Raji (cell line): Measurements from ENCODE around the gene SRRD.

ENCODE experiments used
- POLR2A ChIP-seq: IDR thresholded peaks from 2 replicates; pipeline ENCODE4 v1.6.1; 2011; ENCODE audit warnings: low read depth, low read length, control low read depth; ENCODE audit not compliant: insufficient read depth

The SRRD gene

GRCh38 chr22:26474682-26475081 lies 9.0 kb upstream of the SRRD start:
- no peak for TF ChIP-seq POLR2A

GRCh38 chr22:26476705-26477340 lies 6.9 kb upstream of the SRRD start:
- TF ChIP-seq POLR2A = no peak

- no peak for TF ChIP-seq POLR2A
Observed at GRCh38 chr22:26477341-26477731, 6.3 kb upstream of the SRRD start.

DNA sequence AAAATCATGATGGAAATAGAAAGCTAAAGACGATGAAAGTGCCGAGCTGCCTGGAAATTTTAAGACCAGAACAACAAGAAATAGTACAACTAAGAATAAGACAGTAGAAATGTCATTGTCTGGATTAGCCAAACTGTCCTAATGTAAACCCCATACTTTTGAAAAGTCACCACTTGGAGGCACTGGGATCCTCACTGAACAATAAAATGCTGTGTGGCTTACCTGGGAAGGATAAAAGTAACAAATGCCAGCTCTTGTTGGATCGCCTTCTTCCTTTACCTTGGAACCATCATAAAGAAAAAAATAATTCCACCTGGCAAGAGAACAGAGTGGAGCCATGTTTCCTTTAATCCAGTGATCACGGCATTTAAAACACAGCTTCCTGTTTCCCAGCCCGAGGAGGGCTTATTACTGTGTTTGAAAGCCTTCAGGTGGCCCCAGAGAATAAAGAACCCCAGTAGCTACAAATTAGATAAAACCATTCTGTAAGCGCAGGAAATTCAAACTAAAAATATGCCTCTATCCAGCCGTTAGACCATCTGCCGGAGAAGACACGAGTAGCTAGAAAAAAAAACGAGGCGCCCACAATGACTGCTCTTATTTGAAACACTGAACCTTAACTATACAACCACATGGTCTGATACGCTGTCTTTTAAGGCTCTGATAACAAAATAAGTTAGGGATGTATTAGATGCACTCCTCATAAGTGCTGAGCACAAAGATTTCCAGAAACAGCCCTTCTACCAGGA lies 4.5 kb upstream of the SRRD start:
- TF ChIP-seq POLR2A = no peak

DNA sequence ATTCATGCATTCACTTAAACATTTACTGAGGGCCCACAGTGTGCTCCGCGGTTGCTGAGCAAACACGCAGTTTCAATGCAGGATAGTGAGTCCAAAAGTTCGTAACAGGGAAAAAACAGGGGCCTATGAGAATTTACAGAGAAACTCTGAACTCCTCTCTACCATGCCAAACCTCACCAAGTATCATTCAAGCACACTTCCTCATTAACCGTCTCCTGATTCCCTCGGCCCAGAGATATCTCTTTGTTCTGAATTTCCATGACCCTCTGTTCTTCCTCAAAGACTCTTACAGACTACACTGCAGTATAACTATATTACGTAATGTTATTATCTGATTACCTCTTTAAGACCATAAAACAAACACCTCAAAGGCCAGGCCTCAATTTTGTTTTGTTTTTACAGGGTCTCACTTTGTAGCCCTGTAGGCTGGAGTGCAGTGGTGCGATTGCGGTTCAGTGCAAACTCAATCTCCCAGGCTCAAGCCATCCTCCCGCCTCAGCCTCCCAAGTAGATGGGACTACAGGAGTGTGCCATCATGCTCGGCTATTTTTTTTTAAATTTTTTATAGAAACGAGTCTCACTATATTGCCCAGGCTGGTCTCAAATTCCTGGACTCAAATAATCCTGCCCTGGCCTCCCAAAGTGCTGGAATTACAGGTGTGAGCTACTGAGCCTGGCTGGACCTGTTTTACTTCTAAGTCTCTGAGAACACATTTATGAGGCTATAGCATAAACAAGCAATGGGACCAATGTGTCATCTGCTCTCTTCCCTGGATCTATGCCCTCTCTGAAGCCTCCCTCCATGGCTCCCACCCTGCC lies 3.7 kb upstream of the SRRD start:
- no peak for TF ChIP-seq POLR2A

DNA sequence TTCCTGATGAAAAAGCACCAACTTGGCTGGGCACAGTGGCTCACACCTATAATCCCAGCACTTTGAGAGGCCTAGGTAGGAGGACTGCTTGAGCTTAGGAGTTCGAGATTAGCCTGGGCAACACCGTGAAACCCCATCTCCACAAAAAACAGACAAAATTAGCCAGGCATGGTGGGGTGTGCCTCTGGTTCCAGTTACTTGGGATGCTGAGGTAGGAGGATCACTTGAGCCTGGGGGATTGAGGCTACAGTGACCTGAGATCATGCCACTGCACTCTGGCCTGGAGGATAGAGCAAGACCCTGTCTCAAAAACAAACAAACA lies 3.1 kb upstream of the SRRD start:
- no peak for TF ChIP-seq POLR2A

DNA sequence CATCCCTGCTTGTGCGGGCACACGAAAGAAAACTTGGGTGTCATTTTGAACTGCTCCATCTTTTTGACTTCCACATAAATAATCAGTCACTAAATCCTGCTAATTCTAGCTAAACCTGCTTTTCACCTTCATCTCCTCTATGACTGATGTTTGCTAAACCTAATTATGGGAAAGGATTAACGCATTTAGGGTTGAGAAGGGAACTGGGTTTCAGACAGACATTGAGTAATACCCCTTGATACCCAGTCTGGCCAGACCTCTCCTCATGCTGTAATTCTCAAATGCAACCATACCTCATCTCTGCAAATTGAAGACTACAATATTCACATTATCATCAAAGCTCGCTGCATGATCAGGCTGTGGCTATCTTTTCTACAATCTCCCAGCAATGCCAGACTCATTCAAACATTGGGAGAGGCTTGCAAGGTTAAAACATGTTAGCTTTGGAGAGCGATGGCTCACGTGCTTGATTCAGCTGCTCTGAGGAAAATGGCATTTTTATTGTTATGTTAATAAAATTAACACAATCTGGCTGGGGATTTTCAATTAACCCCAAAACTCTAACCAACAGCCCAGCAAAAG lies 2.5 kb upstream of the SRRD start:
- no peak for TF ChIP-seq POLR2A

DNA sequence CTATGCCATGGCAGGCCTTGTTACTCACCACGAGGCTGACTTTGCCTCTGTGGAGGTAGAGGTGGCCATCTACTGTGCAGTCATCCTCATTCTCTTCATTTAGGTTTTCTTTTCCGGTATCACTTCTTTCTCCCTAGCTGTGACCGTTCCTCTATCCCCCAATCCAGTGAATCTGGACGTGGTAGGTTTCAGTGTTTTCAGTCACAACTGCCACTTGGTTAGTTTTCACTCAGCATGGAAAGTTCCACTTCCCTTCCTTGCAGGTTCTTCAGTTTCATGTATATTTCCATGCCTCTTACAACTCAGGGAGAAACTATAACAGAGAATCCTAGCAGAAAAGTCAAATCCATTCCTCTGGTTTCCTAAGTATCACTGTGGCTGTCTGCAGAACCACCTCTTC lies 2.0 kb upstream of the SRRD start:
- TF ChIP-seq POLR2A = no peak

- TF ChIP-seq POLR2A = no peak
Observed at GRCh38 chr22:26482161-26482560, 1.5 kb upstream of the SRRD start.

DNA sequence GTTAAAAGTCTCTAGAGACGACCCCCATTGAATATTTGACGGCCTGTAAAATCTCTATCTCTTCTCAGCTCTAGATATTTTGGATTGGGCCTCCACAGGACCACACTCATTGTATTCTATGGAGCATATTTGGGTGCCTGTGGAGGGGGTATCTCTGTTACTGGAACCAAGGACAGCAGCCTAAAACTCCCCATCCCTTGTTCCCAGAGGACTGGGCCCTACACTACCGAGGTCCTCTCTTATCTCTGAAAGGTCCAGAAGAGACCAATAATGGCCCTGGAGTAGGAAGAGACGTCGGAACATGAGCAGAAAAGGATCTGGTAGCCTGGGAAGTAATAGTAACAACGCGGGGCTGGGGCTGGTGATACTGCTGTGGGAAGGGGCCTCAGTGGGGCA lies 636 bp upstream of the SRRD start:
- no peak for TF ChIP-seq POLR2A

GRCh38 chr22:26484360-26484706 lies 656 bp downstream of the SRRD start:
- TF ChIP-seq POLR2A = no peak

GRCh38 chr22:26485013-26485412 lies 1.3 kb downstream of the SRRD start:
- no peak for TF ChIP-seq POLR2A

DNA sequence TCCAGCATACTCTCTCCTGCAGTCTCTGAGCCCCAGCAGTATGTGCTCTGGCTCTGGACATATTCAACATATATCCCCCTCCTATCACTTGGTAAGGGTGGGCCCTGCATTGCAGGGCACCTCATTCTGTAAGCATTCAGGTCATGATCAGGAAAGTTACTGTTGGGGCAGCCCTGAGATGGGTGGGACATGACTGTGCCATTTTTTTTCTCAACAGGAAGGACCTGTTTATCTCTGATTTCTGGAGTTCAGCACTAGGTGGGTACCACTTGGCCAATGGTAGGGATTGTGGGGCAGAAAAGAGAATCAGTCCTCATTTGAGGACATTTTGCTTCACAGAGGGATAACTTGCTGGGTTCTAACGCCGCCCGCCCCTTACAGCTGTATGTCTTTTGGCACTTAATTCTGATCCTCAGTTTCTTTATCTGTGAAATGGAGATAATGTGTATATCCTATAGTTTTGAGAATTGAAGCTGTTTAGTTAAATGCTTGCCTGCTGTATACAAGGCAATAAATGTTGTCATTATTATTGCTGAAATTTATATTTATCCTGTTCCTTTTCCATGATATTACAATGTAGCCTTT lies 2.2 kb downstream of the SRRD start:
- no peak for TF ChIP-seq POLR2A

GRCh38 chr22:26486394-26486793 lies 2.7 kb downstream of the SRRD start:
- TF ChIP-seq POLR2A = no peak

DNA sequence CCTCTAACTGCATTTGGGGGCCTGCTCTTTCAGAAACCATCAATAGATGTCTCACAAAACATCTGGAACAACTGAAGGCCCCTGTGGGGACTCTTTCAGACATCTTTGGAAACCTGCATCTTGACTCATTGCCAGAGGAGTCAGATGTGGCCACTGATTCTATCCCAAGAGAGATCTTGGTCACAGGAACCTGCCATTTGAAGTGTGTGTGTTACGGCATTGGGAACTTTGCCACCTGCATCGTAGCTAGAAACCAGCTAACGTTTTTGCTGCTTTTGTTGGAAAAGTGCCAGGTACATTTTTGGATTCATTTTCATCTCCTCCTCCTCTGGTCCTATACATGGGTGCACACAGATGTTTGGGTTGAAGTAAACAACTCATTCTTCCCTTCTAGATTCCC lies 4.3 kb downstream of the SRRD start:
- TF ChIP-seq POLR2A = no peak
